HUES48 (cell line): ENCODE results near the gene RIN2.

Source experiments
- H3K27ac ChIP-seq: one replicate; pipeline ENCODE4 v1.7.0; 2013; ENCODE audit warnings: low read depth, low read length, inconsistent platforms
- H3K27me3 ChIP-seq: 2 replicates; pipeline ENCODE4 v1.6.1; 2013; ENCODE audit warnings: mild to moderate bottlenecking, low read length; ENCODE audit not compliant: control insufficient read depth, insufficient read depth
- H3K36me3 ChIP-seq: 2 replicates; pipeline ENCODE4 v1.6.1; 2013; ENCODE audit warnings: low read length; ENCODE audit not compliant: control insufficient read depth, insufficient read depth
- H3K4me1 ChIP-seq: 2 replicates; pipeline ENCODE4 v1.6.1; 2013; ENCODE audit warnings: mild to moderate bottlenecking, low read length; ENCODE audit not compliant: control insufficient read depth, insufficient read depth
- H3K4me3 ChIP-seq: 2 replicates; pipeline ENCODE4 v1.5.1; 2013; ENCODE audit warnings: mild to moderate bottlenecking, low read depth, low read length
- H3K9ac ChIP-seq: 2 replicates; pipeline ENCODE4 v1.6.1; 2013; ENCODE audit warnings: mild to moderate bottlenecking, low read depth, low read length, moderate library complexity
- H3K9me3 ChIP-seq: 2 replicates; pipeline ENCODE4 v1.6.1; 2013; ENCODE audit warnings: low read length; ENCODE audit not compliant: control insufficient read depth, insufficient read depth

Gene RIN2

GRCh38 chr20:19720991-19721390 lies 37.1 kb upstream of the RIN2 start:
- Histone ChIP-seq H3K4me3 (no peak overlapping the region), H3K27me3 (no peaks in the 10 kb centered on the region), H3K9ac (no peak overlapping the region), H3K27ac (no peak overlapping the region), H3K4me1 (no peaks in the 10 kb centered on the region), H3K36me3 (no peaks in the 10 kb centered on the region), H3K9me3 (0 out of 2 replicates have a peak, but pooled peaks cover 4% of the 10 kb centered on the region)

- Histone ChIP-seq H3K27ac (no peak overlapping the region), H3K27me3 (no peaks in the 10 kb centered on the region), H3K9me3 (no peaks in the 10 kb centered on the region), H3K36me3 (no peaks in the 10 kb centered on the region), H3K9ac (no peak overlapping the region), H3K4me3 (no peak overlapping the region), H3K4me1 (no peaks in the 10 kb centered on the region)
Measured at GRCh38 chr20:19723051-19723450, 35.0 kb upstream of the RIN2 start.

GRCh38 chr20:19723813-19724430 lies 34.1 kb upstream of the RIN2 start:
- H3K4me3 ChIP-seq, result no peak overlapping the region

GRCh38 chr20:19725373-19725772 lies 32.7 kb upstream of the RIN2 start:
- Histone ChIP-seq H3K9ac (no peak overlapping the region), H3K36me3 (no peaks in the 10 kb centered on the region), H3K27ac (no peak overlapping the region)

More at GRCh38 chr20:19723813-19724430, 34.1 kb upstream of the RIN2 start:
- no peak overlapping the region for H3K9ac ChIP-seq
- H3K36me3 ChIP-seq, result no peaks in the 10 kb centered on the region
- H3K27ac ChIP-seq, result no peak overlapping the region
- no peaks in the 10 kb centered on the region for H3K9me3 ChIP-seq
- H3K4me1 ChIP-seq, result no peaks in the 10 kb centered on the region
- no peaks in the 10 kb centered on the region for H3K27me3 ChIP-seq

GRCh38 chr20:19725814-19726525 lies 32.1 kb upstream of the RIN2 start:
- H3K27ac ChIP-seq, result no peak overlapping the region
- H3K4me1 ChIP-seq, result no peaks in the 10 kb centered on the region
- H3K27me3 ChIP-seq, result no peaks in the 10 kb centered on the region
- H3K9me3 ChIP-seq, result no peaks in the 10 kb centered on the region
- no peak overlapping the region for H3K4me3 ChIP-seq
- H3K9ac ChIP-seq, result no peak overlapping the region
- H3K36me3 ChIP-seq, result no peaks in the 10 kb centered on the region

More at GRCh38 chr20:19725373-19725772, 32.7 kb upstream of the RIN2 start:
- Histone ChIP-seq H3K4me1 (no peaks in the 10 kb centered on the region), H3K9me3 (no peaks in the 10 kb centered on the region), H3K4me3 (no peak overlapping the region), H3K27me3 (no peaks in the 10 kb centered on the region)

GRCh38 chr20:19727251-19727847 lies 30.7 kb upstream of the RIN2 start:
- Histone ChIP-seq H3K4me1 (no peaks in the 10 kb centered on the region), H3K9ac (no peak overlapping the region), H3K27ac (no peak overlapping the region), H3K4me3 (no peak overlapping the region), H3K27me3 (no peaks in the 10 kb centered on the region), H3K36me3 (no peaks in the 10 kb centered on the region), H3K9me3 (no peaks in the 10 kb centered on the region)

- Histone ChIP-seq H3K9ac (no peak overlapping the region), H3K9me3 (no peaks in the 10 kb centered on the region), H3K4me3 (no peak overlapping the region), H3K4me1 (no peaks in the 10 kb centered on the region), H3K27me3 (no peaks in the 10 kb centered on the region), H3K36me3 (no peaks in the 10 kb centered on the region), H3K27ac (no peak overlapping the region)
Measured at GRCh38 chr20:19729672-19730071, 28.4 kb upstream of the RIN2 start.

GRCh38 chr20:19730706-19731105 lies 27.4 kb upstream of the RIN2 start:
- Histone ChIP-seq H3K9ac (no peak overlapping the region), H3K27ac (no peak overlapping the region), H3K4me1 (peaks cover 5% of the 10 kb centered on the region; the same call in 1 of the 2 replicates), H3K9me3 (no peaks in the 10 kb centered on the region), H3K4me3 (no peak overlapping the region), H3K36me3 (no peaks in the 10 kb centered on the region), H3K27me3 (no peaks in the 10 kb centered on the region)

GRCh38 chr20:19734811-19735210 lies 23.2 kb upstream of the RIN2 start:
- Histone ChIP-seq H3K4me3 (no peak overlapping the region), H3K9ac (no peak overlapping the region), H3K27me3 (no peaks in the 10 kb centered on the region), H3K9me3 (no peaks in the 10 kb centered on the region), H3K36me3 (no peaks in the 10 kb centered on the region), H3K27ac (peak overlapping the region; percentile 47), H3K4me1 (peaks cover 5% of the 10 kb centered on the region; the same call in 1 of the 2 replicates)

- Histone ChIP-seq H3K9ac (no peak overlapping the region), H3K4me3 (no peak overlapping the region), H3K36me3 (no peaks in the 10 kb centered on the region), H3K27me3 (no peaks in the 10 kb centered on the region), H3K27ac (peak overlapping the region; percentile 47), H3K4me1 (peaks cover 5% of the 10 kb centered on the region; the same call in 1 of the 2 replicates), H3K9me3 (no peaks in the 10 kb centered on the region)
Measured at GRCh38 chr20:19735446-19735845, 22.6 kb upstream of the RIN2 start.

- Histone ChIP-seq H3K27me3 (no peaks in the 10 kb centered on the region), H3K4me3 (no peak overlapping the region), H3K36me3 (no peaks in the 10 kb centered on the region), H3K4me1 (peaks cover 5% of the 10 kb centered on the region; the same call in 1 of the 2 replicates), H3K27ac (no peak overlapping the region), H3K9ac (no peak overlapping the region), H3K9me3 (no peaks in the 10 kb centered on the region)
Measured at GRCh38 chr20:19737025-19737424, 21.0 kb upstream of the RIN2 start.
